Superior temporal gyrus (tissue), 1 donor: ENCODE results near the gene PGAP6.
"Not testable (repeated sequence)": the region's sequence is repeated elsewhere in the genome, so short reads cannot be mapped to it uniquely, and the experiment has no call there.

Experiments used
- DNase-seq: peaks from one replicate; pipeline ENCODE4 v3.0.0-alpha.2; 2016; ENCODE audit errors: extremely low spot score

PGAP6 gene

GRCh38 chr16:351804-352520 is 29.8 kb downstream of the PGAP6 start:
- no peak for DNase-seq

GRCh38 chr16:350203-350602 is 31.6 kb downstream of the PGAP6 start:
- DNase-seq: no peak

- DNase-seq: no peak
Observed at GRCh38 chr16:349211-349610, 32.6 kb downstream of the PGAP6 start.

- not testable (repeated sequence) for DNase-seq
Observed at GRCh38 chr16:348495-348894, 33.3 kb downstream of the PGAP6 start.

- DNase-seq: no peak
Observed at GRCh38 chr16:347203-347602, 34.6 kb downstream of the PGAP6 start.

GRCh38 chr16:346587-346986 is 35.2 kb downstream of the PGAP6 start:
- no peak for DNase-seq

- no peak for DNase-seq
Observed at GRCh38 chr16:345772-346171, 36.0 kb downstream of the PGAP6 start.

GRCh38 chr16:342455-343213 is 39.1 kb downstream of the PGAP6 start:
- DNase-seq: no peak

GRCh38 chr16:341974-342336 is 39.8 kb downstream of the PGAP6 start:
- not testable (repeated sequence) for DNase-seq

GRCh38 chr16:341095-341973 is 40.4 kb downstream of the PGAP6 start:
- not testable (repeated sequence) for DNase-seq

- DNase-seq: no peak
Observed at GRCh38 chr16:340370-341091, 41.2 kb downstream of the PGAP6 start.

GRCh38 chr16:339680-340079 is 42.1 kb downstream of the PGAP6 start:
- DNase-seq: no peak

- no peak for DNase-seq
Observed at GRCh38 chr16:337975-338575, 43.7 kb downstream of the PGAP6 start.

- no peak for DNase-seq
Observed at GRCh38 chr16:337437-337836, 44.3 kb downstream of the PGAP6 start.

GRCh38 chr16:336269-336668 is 45.5 kb downstream of the PGAP6 start:
- no peak for DNase-seq

- not testable (repeated sequence) for DNase-seq
Observed at GRCh38 chr16:334861-335632, 46.7 kb downstream of the PGAP6 start.

GRCh38 chr16:334164-334832 is 47.5 kb downstream of the PGAP6 start:
- DNase-seq: not testable (repeated sequence)

- DNase-seq: no peak
Observed at GRCh38 chr16:333406-334094, 48.2 kb downstream of the PGAP6 start.

- not testable (repeated sequence) for DNase-seq
Observed at GRCh38 chr16:331181-331814, 50.5 kb downstream of the PGAP6 start.
